Measurements from ENCODE around the gene MLIP. TPM values are rescaled to one million over a fixed set of nuclear protein-coding genes. Genes with fewer than 3 reads are reported as not detected.

The MLIP gene
- total and polyA plus RNA-seq, 2 experiments from 2014 or later, result not detected

GRCh38 chr6:54112151-54112650 is 958 bp downstream of the MLIP start:
- H3K27ac Mint-ChIP-seq, result no peak overlapping the region
- no peak overlapping the region for H3K4me3 Mint-ChIP-seq
- H3K9me2 ChIP-seq (ENCODE audit: insufficient read depth), result no peaks in the 10 kb centered on the region; the same call in 1 of the 2 replicates
- H2AFZ ChIP-seq, result no peak overlapping the region
- DNase-seq (ENCODE audit: low spot score) (no peak), ATAC-seq (no peak)
- H3K4me3 ChIP-seq, result no peak overlapping the region
- H3K4me1 Mint-ChIP-seq, result peaks cover 6% of the 10 kb centered on the region
- H3K27me3 ChIP-seq (ENCODE audit: insufficient read depth), result no peaks in the 10 kb centered on the region
- H3K4me2 ChIP-seq, result no peak overlapping the region
- no peaks in the 10 kb centered on the region for H3K79me2 ChIP-seq (replicated peaks; ENCODE audit: insufficient read depth)
- H3K27ac ChIP-seq (ENCODE audit: low read depth), result no peak overlapping the region
- no peaks in the 10 kb centered on the region for H3K27me3 Mint-ChIP-seq (ENCODE audit: insufficient read depth, low read depth, poor library complexity)
- H3K4me1 ChIP-seq (ENCODE audit: insufficient read depth), result no peaks in the 10 kb centered on the region
- H3K36me3 Mint-ChIP-seq (ENCODE audit: low read depth), result 0 out of 3 replicates have a peak, but pooled peaks cover 4% of the 10 kb centered on the region
- no peaks in the 10 kb centered on the region for H3K9me3 Mint-ChIP-seq
- H4K20me1 ChIP-seq (replicated peaks; ENCODE audit: insufficient read depth), result no peaks in the 10 kb centered on the region
- H3F3A ChIP-seq (replicated peaks; ENCODE audit: low read depth), result no peaks in the 10 kb centered on the region
- no peaks in the 10 kb centered on the region for H3K36me3 ChIP-seq (ENCODE audit: insufficient read depth)
- TF ChIP-seq NANOG (IDR thresholded peaks at IDR 0.05; ENCODE audit: borderline replicate concordance) (no peak), JUNB (IDR thresholded peaks at IDR 0.05; ENCODE audit: unreplicated experiment) (no peak), ZNF114 (CRISPR knock-in tag; IDR thresholded peaks at IDR 0.05) (no peak), EZH2phosphoT487 (IDR thresholded peaks at IDR 0.05; ENCODE audit: unreplicated experiment) (no peak), ZNF462 (CRISPR knock-in tag; IDR thresholded peaks at IDR 0.05) (no peak), EZH2 (IDR thresholded peaks at IDR 0.05; ENCODE audit: low read depth, unreplicated experiment) (no peak), POLR2AphosphoS5 (IDR thresholded peaks at IDR 0.05; ENCODE audit: low read depth) (no peak), CTCF (conservative IDR thresholded peaks at IDR 0.05; ENCODE audit: low read depth in 2 of 2) (no peak), ZNF331 (CRISPR knock-in tag; IDR thresholded peaks at IDR 0.05; ENCODE audit: low read depth) (no peak), STAT1 (IDR thresholded peaks at IDR 0.05; ENCODE audit: unreplicated experiment) (no peak), ETS1 (IDR thresholded peaks at IDR 0.05) (no peak), REST (IDR thresholded peaks at IDR 0.05; ENCODE audit: unreplicated experiment) (no peak), CREB1 (CRISPR knock-in tag; IDR thresholded peaks at IDR 0.05; ENCODE audit: low read depth) (no peak)
